Smooth muscle cell (in vitro differentiated cells): ENCODE results near the gene IL11RA. TPM values are rescaled to one million over a fixed set of nuclear protein-coding genes. Genes with fewer than 3 reads are reported as not detected.

Source experiments
- DNase-seq: peaks from one replicate; lab custom pipeline; 2025; ENCODE audit not compliant: unreplicated experiment; lab: John Stamatoyannopoulos, UW
- H2AFZ ChIP-seq: fragments of 200-600 bp; sonication (generic); 2 replicates; pipeline ENCODE4 v1.6.0; 2016; ENCODE audit warnings: antibody characterized with exemption, low read depth, mild to moderate bottlenecking
- H3F3A ChIP-seq: fragments of 200-600 bp; sonication (generic); 2 replicates; pipeline ENCODE4 v1.6.0; 2017; ENCODE audit warnings: antibody characterized with exemption, low read depth
- H3K27ac ChIP-seq: fragments of 200-600 bp; sonication (generic); 2 replicates; pipeline ENCODE4 v1.5.1; 2016; ENCODE audit warnings: low read depth, mild to moderate bottlenecking
- H3K27me3 ChIP-seq: fragments of 200-600 bp; sonication (generic); 2 replicates; pipeline ENCODE4 v1.6.1; 2016; ENCODE audit warnings: low read depth, mild to moderate bottlenecking
- H3K36me3 ChIP-seq: fragments of 200-600 bp; sonication (generic); 2 replicates; pipeline ENCODE4 v1.5.1; 2016; ENCODE audit warnings: low read depth
- H3K4me1 ChIP-seq: fragments of 200-600 bp; sonication (generic); 2 replicates; pipeline ENCODE4 v1.5.1; 2016; ENCODE audit warnings: low read depth
- H3K4me2 ChIP-seq: fragments of 200-600 bp; sonication (generic); 2 replicates; pipeline ENCODE4 v1.6.0; 2016; ENCODE audit warnings: mild to moderate bottlenecking
- H3K4me3 ChIP-seq: fragments of 200-600 bp; sonication (generic); 2 replicates; pipeline ENCODE4 v1.5.1; 2016; ENCODE audit warnings: mild to moderate bottlenecking
- H3K79me2 ChIP-seq: fragments of 200-600 bp; sonication (generic); 2 replicates; pipeline ENCODE4 v1.6.0; 2016; ENCODE audit warnings: low read depth, mild to moderate bottlenecking
- H3K9ac ChIP-seq: fragments of 200-600 bp; sonication (generic); 2 replicates; pipeline ENCODE4 v1.6.0; 2016; ENCODE audit warnings: low read depth
- H3K9me3 ChIP-seq: fragments of 200-600 bp; sonication (generic); replicated peaks from 2 replicates; pipeline ENCODE4 v1.5.1; 2016; ENCODE audit warnings: low read depth
- H4K20me1 ChIP-seq: fragments of 200-600 bp; sonication (generic); 2 replicates; pipeline ENCODE4 v1.6.0; 2016; ENCODE audit warnings: low read depth
- WGBS: methylation state at CpG from one replicate; pipeline ENCODE4 v1.1.7; 2016; ENCODE audit warnings: low lambda C conversion rate; 5-methylcytosine and 5-hydroxymethylcytosine counted together
- polyA plus RNA-seq: library from polyadenylated mRNA; unstranded; fragments of >200 nt; fragmentation: Nextera tagmentation; extraction: Ambion mirVana; gene quantifications from 2 replicates; pipeline ENCODE4 v1.2.1, GENCODE V29; 2016
- total RNA-seq: library from RNA; depleted of rRNA; stranded (reverse); fragments of >200 nt; gene quantifications from 2 replicates; pipeline ENCODE4 v1.2.3, GENCODE V29; 2014
- TF ChIP-seq, protein P1 (sequence below): fragments of 200-600 bp; sonication (generic); IDR thresholded peaks from 2 replicates; pipeline ENCODE4 v1.5.1; 2017; ENCODE audit warnings: borderline replicate concordance, mild to moderate bottlenecking, antibody characterized with exemption; ENCODE audit not compliant: insufficient read depth, poor library complexity, severe bottlenecking

Gene IL11RA
- total and polyA plus RNA-seq, 2 experiments from 2014 or later: 44.5 to 99.8 TPM

DNA sequence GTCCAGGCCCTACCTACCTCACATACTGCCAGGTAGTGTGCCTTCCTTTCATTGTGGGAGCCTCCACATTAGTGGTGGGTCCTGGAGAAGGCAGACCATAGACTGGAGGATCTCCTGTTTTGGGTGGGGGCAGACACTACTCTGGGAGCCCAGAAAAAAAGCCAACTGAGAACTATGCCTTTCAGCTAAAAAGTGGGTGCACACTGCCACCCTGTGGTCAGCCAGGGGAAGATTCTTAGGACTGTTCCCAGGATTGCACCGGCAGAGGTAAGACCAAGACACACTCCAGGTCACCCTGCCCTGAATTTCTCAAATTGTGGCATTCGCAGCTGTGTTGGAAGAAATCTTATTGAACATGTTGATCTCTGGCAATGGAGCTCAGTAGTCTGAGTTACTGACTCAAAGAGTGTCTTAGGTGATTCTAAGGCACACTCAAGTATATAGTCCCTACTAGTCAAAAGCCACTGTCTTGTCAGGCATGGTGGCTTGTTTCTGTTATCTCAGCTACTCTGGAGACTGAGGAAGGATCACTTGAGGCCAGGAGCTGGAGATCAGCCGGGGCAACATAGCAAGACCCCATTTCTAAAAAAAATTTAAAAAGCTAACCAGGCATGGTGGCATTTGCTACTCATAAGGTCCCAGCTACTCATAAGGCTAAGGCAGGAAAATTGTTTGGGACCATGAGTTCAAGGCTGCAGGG, 18.0 kb upstream of the IL11RA start:
- H3K9ac ChIP-seq: no peak overlapping the region
- H3K4me3 ChIP-seq: no peak overlapping the region
- H3K9me3 ChIP-seq: no peaks in the 10 kb centered on the region
- H3K36me3 ChIP-seq: no peaks in the 10 kb centered on the region
- TF ChIP-seq, protein P1, sequence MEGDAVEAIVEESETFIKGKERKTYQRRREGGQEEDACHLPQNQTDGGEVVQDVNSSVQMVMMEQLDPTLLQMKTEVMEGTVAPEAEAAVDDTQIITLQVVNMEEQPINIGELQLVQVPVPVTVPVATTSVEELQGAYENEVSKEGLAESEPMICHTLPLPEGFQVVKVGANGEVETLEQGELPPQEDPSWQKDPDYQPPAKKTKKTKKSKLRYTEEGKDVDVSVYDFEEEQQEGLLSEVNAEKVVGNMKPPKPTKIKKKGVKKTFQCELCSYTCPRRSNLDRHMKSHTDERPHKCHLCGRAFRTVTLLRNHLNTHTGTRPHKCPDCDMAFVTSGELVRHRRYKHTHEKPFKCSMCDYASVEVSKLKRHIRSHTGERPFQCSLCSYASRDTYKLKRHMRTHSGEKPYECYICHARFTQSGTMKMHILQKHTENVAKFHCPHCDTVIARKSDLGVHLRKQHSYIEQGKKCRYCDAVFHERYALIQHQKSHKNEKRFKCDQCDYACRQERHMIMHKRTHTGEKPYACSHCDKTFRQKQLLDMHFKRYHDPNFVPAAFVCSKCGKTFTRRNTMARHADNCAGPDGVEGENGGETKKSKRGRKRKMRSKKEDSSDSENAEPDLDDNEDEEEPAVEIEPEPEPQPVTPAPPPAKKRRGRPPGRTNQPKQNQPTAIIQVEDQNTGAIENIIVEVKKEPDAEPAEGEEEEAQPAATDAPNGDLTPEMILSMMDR: peak; percentile 83
- H3F3A ChIP-seq: no peaks in the 10 kb centered on the region
- 34% methylated on average over 3 of the region's 3 CpGs for WGBS
- peaks cover 10% of the 10 kb centered on the region for H3K79me2 ChIP-seq
- no peak overlapping the region for H3K27ac ChIP-seq
- no peaks in the 10 kb centered on the region for H4K20me1 ChIP-seq
- H2AFZ ChIP-seq: no peak overlapping the region
- peaks cover 37% of the 10 kb centered on the region for H3K4me1 ChIP-seq
- peaks cover 33% of the 10 kb centered on the region for H3K27me3 ChIP-seq
- no peak overlapping the region for H3K4me2 ChIP-seq
- no peak for DNase-seq

DNA sequence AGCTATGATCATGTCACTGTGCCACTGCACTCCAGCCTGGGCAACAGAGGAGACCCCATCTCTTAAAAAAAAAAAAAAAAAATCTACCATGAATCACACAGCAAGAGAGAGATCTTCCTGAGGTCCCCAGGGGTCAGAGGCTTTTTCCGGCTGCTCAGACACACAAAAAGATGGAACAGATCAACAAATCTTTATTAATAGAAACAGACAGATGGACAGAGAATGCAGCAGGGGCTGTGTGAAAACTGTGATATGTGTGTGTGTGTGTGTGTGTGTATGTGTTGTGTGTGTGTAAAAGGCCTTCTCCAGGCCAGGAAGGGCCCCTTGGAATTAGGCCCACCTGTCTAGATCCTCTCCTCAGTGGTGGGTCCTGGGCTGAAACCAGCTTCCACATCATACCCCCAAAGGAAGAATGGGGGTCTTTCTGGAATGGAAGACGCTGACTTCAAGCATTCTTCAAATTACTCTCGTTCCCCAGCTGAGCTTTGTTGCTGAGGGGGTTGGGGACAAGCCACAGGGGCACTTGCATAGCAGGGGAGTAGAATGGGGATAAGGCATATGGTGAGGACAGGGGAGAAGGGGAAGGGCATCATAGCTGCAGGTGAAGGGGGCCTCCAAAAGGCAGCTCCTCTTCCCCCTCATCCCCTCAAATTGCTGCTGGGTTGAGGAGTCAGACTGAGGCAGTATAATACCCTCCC, 17.3 kb upstream of the IL11RA start:
- H4K20me1 ChIP-seq: no peaks in the 10 kb centered on the region
- H3K79me2 ChIP-seq: peaks cover 10% of the 10 kb centered on the region
- no peak overlapping the region for H3K9ac ChIP-seq
- H3K36me3 ChIP-seq: no peaks in the 10 kb centered on the region
- no peaks in the 10 kb centered on the region for H3K9me3 ChIP-seq
- no peak overlapping the region for H3K4me2 ChIP-seq
- TF ChIP-seq, protein P1: no peak
- DNase-seq: no peak
- no peak overlapping the region for H3K4me3 ChIP-seq
- 93% methylated on average over 3 of the region's 3 CpGs for WGBS
- H3F3A ChIP-seq: no peaks in the 10 kb centered on the region
- H3K27me3 ChIP-seq: peaks cover 26% of the 10 kb centered on the region
- H2AFZ ChIP-seq: no peak overlapping the region
- no peak overlapping the region for H3K27ac ChIP-seq
- H3K4me1 ChIP-seq: peaks cover 31% of the 10 kb centered on the region

DNA sequence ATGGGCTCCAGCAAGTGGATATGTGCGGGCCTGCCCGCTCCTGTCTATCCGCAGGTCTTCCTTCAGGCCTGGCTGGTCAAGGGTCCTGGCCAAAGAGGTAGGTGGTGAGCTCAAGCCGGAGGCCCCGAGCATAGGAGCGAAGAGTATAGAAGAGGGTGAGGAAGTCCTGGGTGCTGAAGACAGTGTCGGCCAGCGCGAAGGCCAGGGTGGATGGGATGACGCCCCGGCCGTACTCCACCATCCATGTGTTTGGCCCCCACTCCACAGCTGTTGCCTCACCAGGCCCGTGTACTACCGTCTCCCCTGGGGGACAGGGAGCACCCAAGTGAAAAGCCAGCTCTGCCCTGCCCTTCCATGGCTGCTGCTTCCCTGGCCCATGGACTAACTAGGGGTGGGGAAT, 16.4 kb upstream of the IL11RA start:
- peaks cover 10% of the 10 kb centered on the region for H3K79me2 ChIP-seq
- H4K20me1 ChIP-seq: no peaks in the 10 kb centered on the region
- TF ChIP-seq, protein P1: no peak
- no peak overlapping the region for H3K4me2 ChIP-seq
- no peak overlapping the region for H3K27ac ChIP-seq
- H3K9me3 ChIP-seq: no peaks in the 10 kb centered on the region
- H3K36me3 ChIP-seq: no peaks in the 10 kb centered on the region
- no peak overlapping the region for H3K4me3 ChIP-seq
- no peak for DNase-seq
- H3F3A ChIP-seq: no peaks in the 10 kb centered on the region
- 96% methylated on average over 14 of the region's 14 CpGs for WGBS
- no peak overlapping the region for H3K9ac ChIP-seq
- peaks cover 17% of the 10 kb centered on the region for H3K27me3 ChIP-seq
- H2AFZ ChIP-seq: no peak overlapping the region
- H3K4me1 ChIP-seq: peaks cover 29% of the 10 kb centered on the region
